Prostate gland (tissue), 2 donors: ENCODE data around the gene SPATA3.

Experiments used
- CTCF ChIP-seq, 4 experiments: fragments of 200-600 bp in 2 of 4; fragments of 450-650 bp in 2 of 4; sonication (generic) in 2 of 4; IDR thresholded peaks; 1 replicate in 3 of 4; 2 replicates in 1 of 4; pipeline ENCODE4 v1.5.1; 2016 to 2019; ENCODE audit warnings: antibody characterized with exemption in 4 of 4, mild to moderate bottlenecking in 2 of 4, moderate library complexity in 2 of 4
- POLR2A ChIP-seq: fragments of 450-650 bp; IDR thresholded peaks from one replicate; pipeline ENCODE4 v1.6.1; 2016; ENCODE audit warnings: antibody characterized with exemption, mild to moderate bottlenecking
- POLR2AphosphoS5 ChIP-seq: sonication (generic); formaldehyde crosslinking; IDR thresholded peaks from one replicate; pipeline ENCODE4 v1.6.1; 2017; ENCODE audit warnings: antibody characterized with exemption

- TF ChIP-seq CTCF (IDR thresholded peaks at IDR 0.05) = no peak
- no peak for TF ChIP-seq POLR2A
- TF ChIP-seq POLR2AphosphoS5 = no peak
Observed at GRCh38 chr2:230998882-230999281, 3.0 kb downstream of the SPATA3 start.
